H1 (cell line): ENCODE results near the gene CHN2. TPM values are rescaled to one million over a fixed set of nuclear protein-coding genes. Genes with fewer than 3 reads are reported as not detected.

Experiments
- CTCF ChIA-PET: fragments of 300-600 bp; sonication (Branson Sonifier 250); formaldehyde crosslinking; loops from one replicate; lab custom pipeline; 2021; ENCODE audit not compliant: partially characterized antibody; lab: Charles Lee
- POLR2A ChIA-PET: fragments of 300-600 bp; sonication (Branson Sonifier 250); formaldehyde crosslinking; loops from one replicate; lab custom pipeline; 2021; ENCODE audit warnings: inconsistent platforms; ENCODE audit not compliant: partially characterized antibody; lab: Charles Lee
- DNase-seq, 2 experiments: peaks; one replicate each; pipeline versions ENCODE4 v3.0.0 to v3.0.0-alpha.2; 2010 to 2022; ENCODE audit warnings: low spot score in 2 of 2, low read depth in 1 of 2, mixed read lengths in 1 of 2
- FAIRE-seq: peaks from 2 replicates; lab custom pipeline; 2011; peaks lifted over from hg19 to GRCh38; lab: Jason Lieb, UNC
- H2AFZ ChIP-seq: 2 replicates; pipeline ENCODE4 v1.8.1; 2012; ENCODE audit warnings: low read length, inconsistent platforms
- H2AK5ac ChIP-seq: 2 replicates; pipeline ENCODE4 v1.6.1; 2013; ENCODE audit warnings: low read depth, low read length
- H2BK120ac ChIP-seq: replicated peaks from 2 replicates; pipeline ENCODE3; 2013; ENCODE audit warnings: low read depth, low read length, inconsistent platforms
- H2BK12ac ChIP-seq: 2 replicates; pipeline ENCODE4 v1.6.1; 2013; ENCODE audit warnings: low read depth, low read length
- H2BK15ac ChIP-seq: 2 replicates; pipeline ENCODE4 v1.6.1; 2013; ENCODE audit warnings: low read length
- H2BK20ac ChIP-seq: 2 replicates; pipeline ENCODE4 v1.6.1; 2013; ENCODE audit warnings: low read length
- H2BK5ac ChIP-seq: 2 replicates; pipeline ENCODE4 v1.6.1; 2013; ENCODE audit warnings: low read depth, low read length
- H3K14ac ChIP-seq: 2 replicates; pipeline ENCODE4 v1.6.1; 2013; ENCODE audit warnings: inconsistent platforms; ENCODE audit not compliant: insufficient read length
- H3K18ac ChIP-seq: 2 replicates; pipeline ENCODE4 v1.6.1; 2013; ENCODE audit warnings: low read length; ENCODE audit errors: extremely low read depth
- H3K23ac ChIP-seq: 2 replicates; pipeline ENCODE4 v1.6.1; 2013; ENCODE audit warnings: inconsistent platforms; ENCODE audit not compliant: insufficient read length
- H3K23me2 ChIP-seq: 2 replicates; pipeline ENCODE4 v1.6.1; 2013; ENCODE audit warnings: low read depth, low read length
- H3K27ac ChIP-seq: 2 replicates; pipeline ENCODE4 v1.6.1; 2011; ENCODE audit warnings: low read depth, low read length, inconsistent platforms
- H3K27me3 ChIP-seq, 4 experiments: replicated peaks in 1 of 4; 1 replicate in 1 of 4; 2 replicates in 3 of 4; pipeline versions ENCODE4 v1.6.1 to v1.8.1; 2011 to 2013; ENCODE audit warnings: low read length in 3 of 4, mild to moderate bottlenecking in 3 of 4, inconsistent platforms in 2 of 4, mixed read lengths in 2 of 4, moderate library complexity in 1 of 4; ENCODE audit not compliant: control insufficient read depth in 3 of 4, insufficient read depth in 3 of 4; ENCODE audit errors: extremely low read depth in 1 of 4
- H3K36me3 ChIP-seq, 4 experiments: 2 replicates each; pipeline versions ENCODE4 v1.6.1 to v1.8.1; 2011 to 2013; ENCODE audit warnings: mild to moderate bottlenecking in 4 of 4, low read length in 3 of 4, moderate library complexity in 2 of 4, control low read depth in 1 of 4, inconsistent platforms in 1 of 4; ENCODE audit not compliant: insufficient read depth in 4 of 4, control insufficient read depth in 2 of 4
- H3K4ac ChIP-seq: replicated peaks from 2 replicates; pipeline ENCODE3; 2013; ENCODE audit warnings: low read length, low read depth, mixed read lengths, inconsistent platforms; ENCODE audit not compliant: insufficient read length
- H3K4me1 ChIP-seq, 4 experiments: replicated peaks in 1 of 4; 1 replicate in 1 of 4; 2 replicates in 3 of 4; pipeline versions ENCODE4 v1.6.1 to v1.8.1; 2011 to 2013; ENCODE audit warnings: low read length in 3 of 4, inconsistent platforms in 2 of 4, mixed read lengths in 1 of 4; ENCODE audit not compliant: insufficient read depth in 4 of 4, control insufficient read depth in 3 of 4
- H3K4me2 ChIP-seq, 2 experiments: 2 replicates each; pipeline versions ENCODE4 v1.6.1 to v1.8.1; 2011 to 2013; ENCODE audit warnings: low read depth in 2 of 2, low read length in 2 of 2, control low read depth in 1 of 2, inconsistent platforms in 1 of 2, mild to moderate bottlenecking in 1 of 2; ENCODE audit not compliant: insufficient read depth in 1 of 2
- H3K4me3 ChIP-seq, 4 experiments: fragments of 200-600, 300-600 bp in 1 of 4; sonication (generic), shearing (Covaris generic), sonication (Bioruptor Twin) in 1 of 4; 2 replicates each; pipeline versions ENCODE4 v1.5.1 to v1.8.1; 2011 to 2016; ENCODE audit warnings: low read length in 4 of 4, low read depth in 3 of 4, control low read depth in 2 of 4, inconsistent platforms in 2 of 4, mild to moderate bottlenecking in 2 of 4, mixed read lengths in 1 of 4, moderate library complexity in 1 of 4; ENCODE audit not compliant: insufficient read depth in 2 of 4; ENCODE audit errors: extremely low read depth in 1 of 4
- H3K56ac ChIP-seq: replicated peaks from 2 replicates; pipeline ENCODE3; 2013; ENCODE audit warnings: low read depth, mild to moderate bottlenecking, mixed read lengths, low read length, inconsistent platforms; ENCODE audit not compliant: insufficient read length
- H3K79me1 ChIP-seq: 2 replicates; pipeline ENCODE4 v1.6.1; 2013; ENCODE audit warnings: low read depth, low read length, control low read depth
- H3K79me2 ChIP-seq, 2 experiments: 2 replicates each; pipeline versions ENCODE4 v1.6.1 to v1.8.1; 2012 to 2013; ENCODE audit warnings: low read length in 2 of 2, mild to moderate bottlenecking in 2 of 2, inconsistent platforms in 1 of 2; ENCODE audit not compliant: insufficient read depth in 2 of 2, control insufficient read depth in 1 of 2
- H3K9ac ChIP-seq, 4 experiments: replicated peaks in 1 of 4; 1 replicate in 1 of 4; 2 replicates in 3 of 4; pipeline versions ENCODE4 v1.6.1 to v1.8.1; 2011 to 2013; ENCODE audit warnings: low read depth in 3 of 4, low read length in 3 of 4, control low read depth in 2 of 4, mild to moderate bottlenecking in 2 of 4, moderate library complexity in 2 of 4, inconsistent platforms in 1 of 4; ENCODE audit errors: extremely low read depth in 1 of 4
- H3K9me3 ChIP-seq, 2 experiments: 2 replicates each; pipeline versions ENCODE4 v1.6.1 to v1.8.1; 2012 to 2013; ENCODE audit warnings: mild to moderate bottlenecking in 2 of 2, moderate library complexity in 2 of 2, control low read depth in 1 of 2, inconsistent platforms in 1 of 2, low read depth in 1 of 2, low read length in 1 of 2, mixed read lengths in 1 of 2; ENCODE audit not compliant: insufficient read depth in 2 of 2
- H4K20me1 ChIP-seq, 2 experiments: replicated peaks in 1 of 2; 2 replicates each; pipeline versions ENCODE3 to v1.8.1; 2011 to 2013; ENCODE audit warnings: inconsistent platforms in 2 of 2, low read length in 2 of 2, mild to moderate bottlenecking in 1 of 2; ENCODE audit not compliant: insufficient read depth in 2 of 2, control insufficient read depth in 1 of 2
- H4K5ac ChIP-seq: 2 replicates; pipeline ENCODE4 v1.6.1; 2013; ENCODE audit warnings: low read length, low read depth, mixed read lengths, inconsistent platforms; ENCODE audit not compliant: insufficient read length
- H4K8ac ChIP-seq: 2 replicates; pipeline ENCODE4 v1.8.0; 2013; ENCODE audit warnings: mild to moderate bottlenecking, moderate library complexity, low read length, inconsistent platforms; ENCODE audit not compliant: insufficient read depth; ENCODE audit errors: extremely low read depth
- H4K91ac ChIP-seq: replicated peaks from 2 replicates; pipeline ENCODE3; 2013; ENCODE audit warnings: low read length, mixed read lengths, inconsistent platforms; ENCODE audit not compliant: insufficient read length
- BACH1 ChIP-seq: IDR thresholded peaks from 2 replicates; pipeline ENCODE4 v1.6.1; 2012; ENCODE audit warnings: low read length, improper control_type of control experiment
- BRCA1 ChIP-seq: IDR thresholded peaks from 2 replicates; pipeline ENCODE4 v1.6.1; 2012; ENCODE audit warnings: low read depth, low read length, improper control_type of control experiment
- CHD1 ChIP-seq: IDR thresholded peaks from 2 replicates; pipeline ENCODE4 v1.6.1; 2012; ENCODE audit warnings: low read depth, low read length, improper control_type of control experiment
- CREB1 ChIP-seq: IDR thresholded peaks from 2 replicates; pipeline ENCODE4 v1.6.1; 2012; ENCODE audit warnings: inconsistent platforms
- E2F6 ChIP-seq: IDR thresholded peaks from 2 replicates; pipeline ENCODE4 v1.6.1; 2012; ENCODE audit warnings: inconsistent platforms
- EZH2 ChIP-seq: fragments of 200-600 bp; sonication (generic); IDR thresholded peaks from 2 replicates; pipeline ENCODE4 v1.7.1; 2012; ENCODE audit warnings: low read depth, mild to moderate bottlenecking, moderate library complexity, low read length, inconsistent platforms; ENCODE audit not compliant: severe bottlenecking
- GABPA ChIP-seq: IDR thresholded peaks from 2 replicates; pipeline ENCODE4 v1.6.1; 2011; ENCODE audit warnings: mild to moderate bottlenecking, low read length, moderate library complexity, borderline replicate concordance; ENCODE audit not compliant: insufficient read depth
- HDAC6 ChIP-seq: IDR thresholded peaks from one replicate; pipeline ENCODE4 v1.7.1; 2012; ENCODE audit warnings: low read depth, mild to moderate bottlenecking, inconsistent platforms, low read length, moderate library complexity
- JUND ChIP-seq: IDR thresholded peaks from 2 replicates; pipeline ENCODE4 v1.6.1; 2011; ENCODE audit warnings: mild to moderate bottlenecking, improper control_type of control experiment, low read length
- MAFK ChIP-seq: IDR thresholded peaks from 2 replicates; pipeline ENCODE4 v1.6.1; 2012; ENCODE audit warnings: low read depth, mild to moderate bottlenecking, improper control_type of control experiment, low read length
- POU5F1 ChIP-seq: IDR thresholded peaks from 2 replicates; pipeline ENCODE4 v1.6.1; 2011; ENCODE audit warnings: low read depth, mild to moderate bottlenecking, low read length, moderate library complexity
- RFX5 ChIP-seq: IDR thresholded peaks from 2 replicates; pipeline ENCODE4 v1.6.1; 2011; ENCODE audit warnings: low read depth, low read length, improper control_type of control experiment, borderline replicate concordance
- SIRT6 ChIP-seq: IDR thresholded peaks from one replicate; pipeline ENCODE4 v1.7.1; 2012; ENCODE audit warnings: low read length, inconsistent platforms
- SP4 ChIP-seq: IDR thresholded peaks from 2 replicates; pipeline ENCODE4 v1.6.1; 2012; ENCODE audit warnings: low read length, inconsistent platforms
- TCF12 ChIP-seq: IDR thresholded peaks from 2 replicates; pipeline ENCODE4 v1.6.1; 2011; ENCODE audit warnings: low read depth, mild to moderate bottlenecking, low read length
- YY1 ChIP-seq: IDR thresholded peaks from 2 replicates; pipeline ENCODE4 v1.6.1; 2011; ENCODE audit warnings: low read depth, mild to moderate bottlenecking, low read length
- WGBS, 2 experiments: shearing (Covaris generic) in 1 of 2; methylation state at CpG; one replicate each; pipeline versions ENCODE4 v1.1.6 to v1.1.7; 2013 to 2015; ENCODE audit warnings: low lambda C conversion rate in 2 of 2, mixed read lengths in 2 of 2, inconsistent platforms in 1 of 2, low coverage in 1 of 2, missing lambda C conversion rate in 1 of 2; ENCODE audit not compliant: insufficient replicate concordance in 2 of 2, insufficient coverage in 1 of 2, insufficient read length in 1 of 2; ENCODE audit errors: extremely low coverage in 1 of 2, missing lambda C conversion rate in 1 of 2; 5-methylcytosine and 5-hydroxymethylcytosine counted together
- polyA plus RNA-seq, 7 experiments: library from polyadenylated mRNA; depleted of rRNA in 3 of 7; stranded (reverse) in 5 of 7; unstranded in 2 of 7; fragments of >200 nt in 5 of 7; fragments of 200-250 nt in 2 of 7; gene quantifications; 1 replicate in 5 of 7; 2 replicates in 1 of 7; 4 replicates in 1 of 7; pipeline versions ENCODE4 v1.2.1 to v1.2.3, GENCODE V29; 2011 to 2013; ENCODE audit warnings: missing spikeins in 2 of 7, mixed read lengths in 2 of 7
- total RNA-seq: library from RNA; stranded (reverse); fragmentation: NEBNext Ultra II Directional; extraction: Animal tissue kit (Norgen Biotek cat#: 25700); gene quantifications from 2 replicates; pipeline ENCODE4 v1.2.1, GENCODE V29; 2021

Gene CHN2
- total and polyA plus RNA-seq, 2 of the 8 experiments (the other 6 are each of a cell fraction or from before 2014, with no cell fraction given), result 2.9 to 4.8 TPM

GRCh38 chr7:29202651-29203069, 8.1 kb downstream of the CHN2 start:
- H2BK15ac ChIP-seq, result no peak overlapping the region
- no peaks in the 10 kb centered on the region for H4K20me1 ChIP-seq
- DNase-seq, result no peak
- TF ChIP-seq SIRT6 (no peak), HDAC6 (no peak), JUND (no peak), CHD1 (no peak), YY1 (no peak), TCF12 (no peak), CREB1 (no peak), SP4 (no peak), POU5F1 (no peak), EZH2 (no peak), MAFK (no peak), BRCA1 (no peak), RFX5 (no peak), E2F6 (no peak), GABPA (no peak), BACH1 (no peak)
- no peaks in the 10 kb centered on the region for H3K79me1 ChIP-seq
- no peak overlapping the region for H2AFZ ChIP-seq
- H3K79me2 ChIP-seq, result no peaks in the 10 kb centered on the region
- no peak overlapping the region for H3K4ac ChIP-seq
- H3K9ac ChIP-seq, result no peak overlapping the region
- H2BK12ac ChIP-seq, result no peak overlapping the region
- no peak for FAIRE-seq
- no peak overlapping the region for H4K8ac ChIP-seq
- no peak overlapping the region for H3K18ac ChIP-seq
- no peak overlapping the region for H3K4me3 ChIP-seq
- no peak overlapping the region for H4K5ac ChIP-seq
- H3K9me3 ChIP-seq, result no peaks in the 10 kb centered on the region
- no peak overlapping the region for H4K91ac ChIP-seq
- H3K23ac ChIP-seq, result no peak overlapping the region
- no peak overlapping the region for H2BK20ac ChIP-seq
- no peak overlapping the region for H2BK120ac ChIP-seq
- no peaks in the 10 kb centered on the region; a peak in 2 of 7 replicates for H3K27me3 ChIP-seq
- 91% methylated on average over 5 of the region's 5 CpGs; no CpG with 5 or more reads in 1 of the 2 experiments for WGBS, 2 experiments
- H3K56ac ChIP-seq, result no peak overlapping the region
- CTCF ChIA-PET, result interaction anchor here (0.6 to 0.8 kb wide), 3 partner anchors 9 to 20 kb away, joined by 3 to 4 read pairs (median 3); no protein-coding TSS in a partner anchor
- POLR2A ChIA-PET, result no interaction called here
- H3K14ac ChIP-seq, result no peak overlapping the region
- no peaks in the 10 kb centered on the region for H3K23me2 ChIP-seq
- H2BK5ac ChIP-seq, result no peak overlapping the region
- no peaks in the 10 kb centered on the region for H3K36me3 ChIP-seq
- H3K4me1 ChIP-seq, result peaks cover 0 to 5% (median 0%) of the 10 kb centered on the region in 4 experiments; a peak in 2 of 7 replicates
- no peak overlapping the region for H2AK5ac ChIP-seq
- H3K27ac ChIP-seq, result no peak overlapping the region
- no peak overlapping the region for H3K4me2 ChIP-seq
